H1 (cell line): ENCODE data around the gene STEAP2. TPM values are rescaled to one million over a fixed set of nuclear protein-coding genes. Genes with fewer than 3 reads are reported as not detected.

Source experiments
- CTCF ChIA-PET: fragments of 300-600 bp; sonication (Branson Sonifier 250); formaldehyde crosslinking; loops from one replicate; lab custom pipeline; 2021; ENCODE audit not compliant: partially characterized antibody; lab: Charles Lee
- POLR2A ChIA-PET: fragments of 300-600 bp; sonication (Branson Sonifier 250); formaldehyde crosslinking; loops from one replicate; lab custom pipeline; 2021; ENCODE audit warnings: inconsistent platforms; ENCODE audit not compliant: partially characterized antibody; lab: Charles Lee
- DNase-seq, 2 experiments: peaks; one replicate each; pipeline versions ENCODE4 v3.0.0 to v3.0.0-alpha.2; 2010 to 2022; ENCODE audit warnings: low spot score in 2 of 2, low read depth in 1 of 2, mixed read lengths in 1 of 2
- FAIRE-seq: peaks from 2 replicates; lab custom pipeline; 2011; peaks lifted over from hg19 to GRCh38; lab: Jason Lieb, UNC
- H2AFZ ChIP-seq: 2 replicates; pipeline ENCODE4 v1.8.1; 2012; ENCODE audit warnings: low read length, inconsistent platforms
- H2AK5ac ChIP-seq: 2 replicates; pipeline ENCODE4 v1.6.1; 2013; ENCODE audit warnings: low read depth, low read length
- H2BK120ac ChIP-seq: replicated peaks from 2 replicates; pipeline ENCODE3; 2013; ENCODE audit warnings: low read depth, low read length, inconsistent platforms
- H2BK12ac ChIP-seq: 2 replicates; pipeline ENCODE4 v1.6.1; 2013; ENCODE audit warnings: low read depth, low read length
- H2BK15ac ChIP-seq: 2 replicates; pipeline ENCODE4 v1.6.1; 2013; ENCODE audit warnings: low read length
- H2BK20ac ChIP-seq: 2 replicates; pipeline ENCODE4 v1.6.1; 2013; ENCODE audit warnings: low read length
- H2BK5ac ChIP-seq: 2 replicates; pipeline ENCODE4 v1.6.1; 2013; ENCODE audit warnings: low read depth, low read length
- H3K14ac ChIP-seq: 2 replicates; pipeline ENCODE4 v1.6.1; 2013; ENCODE audit warnings: inconsistent platforms; ENCODE audit not compliant: insufficient read length
- H3K18ac ChIP-seq: 2 replicates; pipeline ENCODE4 v1.6.1; 2013; ENCODE audit warnings: low read length; ENCODE audit errors: extremely low read depth
- H3K23ac ChIP-seq: 2 replicates; pipeline ENCODE4 v1.6.1; 2013; ENCODE audit warnings: inconsistent platforms; ENCODE audit not compliant: insufficient read length
- H3K23me2 ChIP-seq: 2 replicates; pipeline ENCODE4 v1.6.1; 2013; ENCODE audit warnings: low read depth, low read length
- H3K27ac ChIP-seq: 2 replicates; pipeline ENCODE4 v1.6.1; 2011; ENCODE audit warnings: low read depth, low read length, inconsistent platforms
- H3K27me3 ChIP-seq, 4 experiments: replicated peaks in 1 of 4; 1 replicate in 1 of 4; 2 replicates in 3 of 4; pipeline versions ENCODE4 v1.6.1 to v1.8.1; 2011 to 2013; ENCODE audit warnings: low read length in 3 of 4, mild to moderate bottlenecking in 3 of 4, inconsistent platforms in 2 of 4, mixed read lengths in 2 of 4, moderate library complexity in 1 of 4; ENCODE audit not compliant: control insufficient read depth in 3 of 4, insufficient read depth in 3 of 4; ENCODE audit errors: extremely low read depth in 1 of 4
- H3K36me3 ChIP-seq, 4 experiments: 2 replicates each; pipeline versions ENCODE4 v1.6.1 to v1.8.1; 2011 to 2013; ENCODE audit warnings: mild to moderate bottlenecking in 4 of 4, low read length in 3 of 4, moderate library complexity in 2 of 4, control low read depth in 1 of 4, inconsistent platforms in 1 of 4; ENCODE audit not compliant: insufficient read depth in 4 of 4, control insufficient read depth in 2 of 4
- H3K4ac ChIP-seq: replicated peaks from 2 replicates; pipeline ENCODE3; 2013; ENCODE audit warnings: low read length, low read depth, mixed read lengths, inconsistent platforms; ENCODE audit not compliant: insufficient read length
- H3K4me1 ChIP-seq, 4 experiments: replicated peaks in 1 of 4; 1 replicate in 1 of 4; 2 replicates in 3 of 4; pipeline versions ENCODE4 v1.6.1 to v1.8.1; 2011 to 2013; ENCODE audit warnings: low read length in 3 of 4, inconsistent platforms in 2 of 4, mixed read lengths in 1 of 4; ENCODE audit not compliant: insufficient read depth in 4 of 4, control insufficient read depth in 3 of 4
- H3K4me2 ChIP-seq, 2 experiments: 2 replicates each; pipeline versions ENCODE4 v1.6.1 to v1.8.1; 2011 to 2013; ENCODE audit warnings: low read depth in 2 of 2, low read length in 2 of 2, control low read depth in 1 of 2, inconsistent platforms in 1 of 2, mild to moderate bottlenecking in 1 of 2; ENCODE audit not compliant: insufficient read depth in 1 of 2
- H3K4me3 ChIP-seq, 4 experiments: fragments of 200-600, 300-600 bp in 1 of 4; sonication (generic), shearing (Covaris generic), sonication (Bioruptor Twin) in 1 of 4; 2 replicates each; pipeline versions ENCODE4 v1.5.1 to v1.8.1; 2011 to 2016; ENCODE audit warnings: low read length in 4 of 4, low read depth in 3 of 4, control low read depth in 2 of 4, inconsistent platforms in 2 of 4, mild to moderate bottlenecking in 2 of 4, mixed read lengths in 1 of 4, moderate library complexity in 1 of 4; ENCODE audit not compliant: insufficient read depth in 2 of 4; ENCODE audit errors: extremely low read depth in 1 of 4
- H3K56ac ChIP-seq: replicated peaks from 2 replicates; pipeline ENCODE3; 2013; ENCODE audit warnings: low read depth, mild to moderate bottlenecking, mixed read lengths, low read length, inconsistent platforms; ENCODE audit not compliant: insufficient read length
- H3K79me1 ChIP-seq: 2 replicates; pipeline ENCODE4 v1.6.1; 2013; ENCODE audit warnings: low read depth, low read length, control low read depth
- H3K79me2 ChIP-seq, 2 experiments: 2 replicates each; pipeline versions ENCODE4 v1.6.1 to v1.8.1; 2012 to 2013; ENCODE audit warnings: low read length in 2 of 2, mild to moderate bottlenecking in 2 of 2, inconsistent platforms in 1 of 2; ENCODE audit not compliant: insufficient read depth in 2 of 2, control insufficient read depth in 1 of 2
- H3K9ac ChIP-seq, 4 experiments: replicated peaks in 1 of 4; 1 replicate in 1 of 4; 2 replicates in 3 of 4; pipeline versions ENCODE4 v1.6.1 to v1.8.1; 2011 to 2013; ENCODE audit warnings: low read depth in 3 of 4, low read length in 3 of 4, control low read depth in 2 of 4, mild to moderate bottlenecking in 2 of 4, moderate library complexity in 2 of 4, inconsistent platforms in 1 of 4; ENCODE audit errors: extremely low read depth in 1 of 4
- H3K9me3 ChIP-seq, 2 experiments: 2 replicates each; pipeline versions ENCODE4 v1.6.1 to v1.8.1; 2012 to 2013; ENCODE audit warnings: mild to moderate bottlenecking in 2 of 2, moderate library complexity in 2 of 2, control low read depth in 1 of 2, inconsistent platforms in 1 of 2, low read depth in 1 of 2, low read length in 1 of 2, mixed read lengths in 1 of 2; ENCODE audit not compliant: insufficient read depth in 2 of 2
- H4K20me1 ChIP-seq, 2 experiments: replicated peaks in 1 of 2; 2 replicates each; pipeline versions ENCODE3 to v1.8.1; 2011 to 2013; ENCODE audit warnings: inconsistent platforms in 2 of 2, low read length in 2 of 2, mild to moderate bottlenecking in 1 of 2; ENCODE audit not compliant: insufficient read depth in 2 of 2, control insufficient read depth in 1 of 2
- H4K5ac ChIP-seq: 2 replicates; pipeline ENCODE4 v1.6.1; 2013; ENCODE audit warnings: low read length, low read depth, mixed read lengths, inconsistent platforms; ENCODE audit not compliant: insufficient read length
- H4K8ac ChIP-seq: 2 replicates; pipeline ENCODE4 v1.8.0; 2013; ENCODE audit warnings: mild to moderate bottlenecking, moderate library complexity, low read length, inconsistent platforms; ENCODE audit not compliant: insufficient read depth; ENCODE audit errors: extremely low read depth
- H4K91ac ChIP-seq: replicated peaks from 2 replicates; pipeline ENCODE3; 2013; ENCODE audit warnings: low read length, mixed read lengths, inconsistent platforms; ENCODE audit not compliant: insufficient read length
- KDM4A ChIP-seq: IDR thresholded peaks from one replicate; pipeline ENCODE4 v1.7.1; 2012; ENCODE audit warnings: low read depth, mild to moderate bottlenecking, moderate library complexity, low read length, inconsistent platforms; ENCODE audit not compliant: severe bottlenecking
- PHF8 ChIP-seq: fragments of 200-600 bp; sonication (generic); conservative IDR thresholded peaks from 2 replicates; pipeline ENCODE4 v1.7.1; 2012; ENCODE audit warnings: low read depth, mild to moderate bottlenecking, inconsistent platforms, low read length, moderate library complexity
- POU5F1 ChIP-seq: IDR thresholded peaks from 2 replicates; pipeline ENCODE4 v1.6.1; 2011; ENCODE audit warnings: low read depth, mild to moderate bottlenecking, low read length, moderate library complexity
- RFX5 ChIP-seq: IDR thresholded peaks from 2 replicates; pipeline ENCODE4 v1.6.1; 2011; ENCODE audit warnings: low read depth, low read length, improper control_type of control experiment, borderline replicate concordance
- SUZ12 ChIP-seq: fragments of 200-600 bp; sonication (generic); IDR thresholded peaks from 2 replicates; pipeline ENCODE4 v1.6.1; 2012; ENCODE audit warnings: mild to moderate bottlenecking, inconsistent platforms, low read length, moderate library complexity, mixed read lengths
- WGBS, 2 experiments: shearing (Covaris generic) in 1 of 2; methylation state at CpG; one replicate each; pipeline versions ENCODE4 v1.1.6 to v1.1.7; 2013 to 2015; ENCODE audit warnings: low lambda C conversion rate in 2 of 2, mixed read lengths in 2 of 2, inconsistent platforms in 1 of 2, low coverage in 1 of 2, missing lambda C conversion rate in 1 of 2; ENCODE audit not compliant: insufficient replicate concordance in 2 of 2, insufficient coverage in 1 of 2, insufficient read length in 1 of 2; ENCODE audit errors: extremely low coverage in 1 of 2, missing lambda C conversion rate in 1 of 2; 5-methylcytosine and 5-hydroxymethylcytosine counted together
- polyA plus RNA-seq, 7 experiments: library from polyadenylated mRNA; depleted of rRNA in 3 of 7; stranded (reverse) in 5 of 7; unstranded in 2 of 7; fragments of >200 nt in 5 of 7; fragments of 200-250 nt in 2 of 7; gene quantifications; 1 replicate in 5 of 7; 2 replicates in 1 of 7; 4 replicates in 1 of 7; pipeline versions ENCODE4 v1.2.1 to v1.2.3, GENCODE V29; 2011 to 2013; ENCODE audit warnings: missing spikeins in 2 of 7, mixed read lengths in 2 of 7
- total RNA-seq: library from RNA; stranded (reverse); fragmentation: NEBNext Ultra II Directional; extraction: Animal tissue kit (Norgen Biotek cat#: 25700); gene quantifications from 2 replicates; pipeline ENCODE4 v1.2.1, GENCODE V29; 2021

STEAP2 gene
- total and polyA plus RNA-seq, 2 of the 8 experiments (the other 6 are each of a cell fraction or from before 2014, with no cell fraction given): 13.4 to 18.4 TPM

DNA sequence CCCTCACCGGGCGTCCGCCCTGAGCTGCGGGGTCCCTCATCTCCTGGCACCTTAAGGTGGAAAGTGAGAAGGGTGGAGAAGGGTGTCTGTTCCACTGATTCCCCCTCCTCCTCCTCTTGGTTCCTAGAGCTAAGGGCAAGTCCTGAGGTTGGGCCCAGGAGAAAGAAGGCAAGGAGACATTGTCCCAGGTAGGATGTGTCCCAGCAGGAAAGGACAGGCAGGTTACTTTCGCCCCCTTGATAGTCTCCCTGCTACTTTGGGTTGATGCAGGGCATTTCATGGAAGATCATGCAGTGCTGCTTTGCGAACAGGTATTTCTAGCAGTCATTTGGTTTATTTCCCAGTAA lies 582 bp downstream of the STEAP2 start:
- H4K8ac ChIP-seq: peak overlapping the region; percentile 95; the same call in 1 of the 2 replicates
- H3K23me2 ChIP-seq: peaks cover 13% of the 10 kb centered on the region
- H3K36me3 ChIP-seq: peaks cover 0 to 2% (median 0%) of the 10 kb centered on the region in 4 experiments; a peak in 3 of 8 replicates
- peak overlapping the region; percentile 54 for H4K5ac ChIP-seq
- no peak for DNase-seq
- no peaks in the 10 kb centered on the region for H3K79me1 ChIP-seq
- H4K20me1 ChIP-seq: no peaks in the 10 kb centered on the region
- peak overlapping the region; percentile 32 for H2BK12ac ChIP-seq
- peak overlapping the region; percentile 49 for H3K18ac ChIP-seq
- no peak overlapping the region for H3K23ac ChIP-seq
- 0 out of 2 replicates have a peak overlapping the region, but pooled peaks have one; percentile 11 for H2BK20ac ChIP-seq
- H3K4ac ChIP-seq: peak overlapping the region; percentile 15
- peak overlapping the region; percentile 80 to 98 (median 88) for H3K4me3 ChIP-seq
- ChIA-PET POLR2A (interaction anchor here (1.1 to 5.4 kb wide), 6 partner anchors 12 to 191 kb away, joined by 3 to 48 read pairs (median 6); partner anchors contain the start of gene CLDN12), CTCF (interaction anchor here (0.5 to 2.7 kb wide), 13 partner anchors 11 to 200 kb away, joined by 3 to 13 read pairs (median 4); partner anchors contain the start of gene STEAP1)
- no peak for TF ChIP-seq POU5F1
- no peak for TF ChIP-seq RFX5
- peak; percentile 10 for TF ChIP-seq KDM4A
- TF ChIP-seq SUZ12: no peak
- TF ChIP-seq PHF8: no peak
- no peak overlapping the region for H3K14ac ChIP-seq
- peaks cover 0 to 47% of the 10 kb centered on the region in 2 experiments; a peak in 3 of 4 replicates for H3K79me2 ChIP-seq
- H2AK5ac ChIP-seq: no peak overlapping the region
- H3K27me3 ChIP-seq: no peaks in the 10 kb centered on the region
- 0% methylated on average over 6 of the region's 6 CpGs; no CpG with 5 or more reads in 1 of the 2 experiments for WGBS, 2 experiments
- peak overlapping the region; percentile 34; the same call in 1 of the 2 replicates for H2BK15ac ChIP-seq
- H2BK5ac ChIP-seq: peak overlapping the region; percentile 62; the same call in 1 of the 2 replicates
- peak overlapping the region; percentile 97 to 98 for H3K4me2 ChIP-seq
- peak overlapping the region; percentile 42 for H3K56ac ChIP-seq
- H4K91ac ChIP-seq: peak overlapping the region; percentile 2
- 0 out of 2 replicates have a peak overlapping the region, but pooled peaks have one; percentile 18 for H2AFZ ChIP-seq
- H3K27ac ChIP-seq: no peak overlapping the region
- peak overlapping the region; percentile 5 for H2BK120ac ChIP-seq
- H3K4me1 ChIP-seq: peaks cover 5 to 21% (median 12%) of the 10 kb centered on the region in 4 experiments; a peak in 6 of 7 replicates
- no peak for FAIRE-seq
- H3K9me3 ChIP-seq: no peaks in the 10 kb centered on the region
- H3K9ac ChIP-seq: peak overlapping the region; percentile 62 to 84 (median 72)
